H7 (cell line): ENCODE data around the gene JAZF1. TPM values are rescaled to one million over a fixed set of nuclear protein-coding genes. Genes with fewer than 3 reads are reported as not detected.

Source experiments
- DNase-seq: peaks from one replicate; pipeline ENCODE4 v3.0.0; 2012
- H3K27me3 ChIP-seq: 2 replicates; pipeline ENCODE4 v1.6.0; 2011; ENCODE audit warnings: mild to moderate bottlenecking, low read length; ENCODE audit not compliant: control insufficient read depth, insufficient read depth
- H3K36me3 ChIP-seq: replicated peaks from 2 replicates; pipeline ENCODE4 v1.5.1; 2011; ENCODE audit warnings: low read length; ENCODE audit not compliant: control insufficient read depth, insufficient read depth
- H3K4me3 ChIP-seq: 2 replicates; pipeline ENCODE4 v1.5.1; 2011; ENCODE audit warnings: low read depth, mild to moderate bottlenecking, control low read depth, low read length, moderate library complexity; ENCODE audit not compliant: insufficient read depth
- total RNA-seq: library from RNA; depleted of rRNA; stranded (reverse); fragments of >200 nt; shearing (Covaris generic); gene quantifications from 2 replicates; pipeline ENCODE4 v1.2.3, GENCODE V29; 2014

The JAZF1 gene
- total RNA-seq, 1 experiment from 2014 or later = 11.3 TPM

GRCh38 chr7:27885652-27886051, 294.9 kb downstream of the JAZF1 start:
- Histone ChIP-seq H3K36me3 (no peaks in the 10 kb centered on the region), H3K4me3 (no peak overlapping the region), H3K27me3 (no peaks in the 10 kb centered on the region)
- no peak for DNase-seq

GRCh38 chr7:27883696-27884095, 296.9 kb downstream of the JAZF1 start:
- no peak for DNase-seq
- no peaks in the 10 kb centered on the region for H3K36me3 ChIP-seq
- H3K4me3 ChIP-seq = no peak overlapping the region
- H3K27me3 ChIP-seq = no peaks in the 10 kb centered on the region

- Histone ChIP-seq H3K4me3 (no peak overlapping the region), H3K36me3 (no peaks in the 10 kb centered on the region), H3K27me3 (no peaks in the 10 kb centered on the region)
- no peak for DNase-seq
These were observed 303.8 kb downstream of the JAZF1 start for GRCh38 chr7:27876756-27877155.

- Histone ChIP-seq H3K27me3 (no peaks in the 10 kb centered on the region), H3K4me3 (no peak overlapping the region), H3K36me3 (no peaks in the 10 kb centered on the region)
- no peak for DNase-seq
These were observed 304.8 kb downstream of the JAZF1 start for GRCh38 chr7:27875832-27876231.

DNA sequence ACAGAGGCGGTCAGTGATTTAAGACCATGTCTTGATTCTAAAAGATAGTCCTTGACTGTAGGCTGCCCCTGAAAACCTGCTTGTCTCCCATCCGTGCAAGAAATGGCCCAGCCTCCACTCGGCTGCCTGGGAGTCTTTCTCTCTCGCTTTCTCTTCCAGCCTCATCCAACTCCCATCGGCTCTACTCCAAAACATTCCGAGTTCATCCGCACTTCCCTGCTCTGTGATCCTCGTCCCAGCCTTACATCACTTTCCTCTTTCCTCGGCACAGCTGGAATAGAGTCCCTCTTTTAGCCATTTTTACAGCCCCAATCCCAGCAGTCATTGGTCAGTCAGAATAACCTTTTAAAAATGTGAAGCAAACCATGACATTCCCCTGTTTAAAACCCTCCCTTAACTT, 305.5 kb downstream of the JAZF1 start:
- no peaks in the 10 kb centered on the region for H3K27me3 ChIP-seq
- no peak for DNase-seq
- H3K36me3 ChIP-seq = no peaks in the 10 kb centered on the region
- H3K4me3 ChIP-seq = no peak overlapping the region

DNA sequence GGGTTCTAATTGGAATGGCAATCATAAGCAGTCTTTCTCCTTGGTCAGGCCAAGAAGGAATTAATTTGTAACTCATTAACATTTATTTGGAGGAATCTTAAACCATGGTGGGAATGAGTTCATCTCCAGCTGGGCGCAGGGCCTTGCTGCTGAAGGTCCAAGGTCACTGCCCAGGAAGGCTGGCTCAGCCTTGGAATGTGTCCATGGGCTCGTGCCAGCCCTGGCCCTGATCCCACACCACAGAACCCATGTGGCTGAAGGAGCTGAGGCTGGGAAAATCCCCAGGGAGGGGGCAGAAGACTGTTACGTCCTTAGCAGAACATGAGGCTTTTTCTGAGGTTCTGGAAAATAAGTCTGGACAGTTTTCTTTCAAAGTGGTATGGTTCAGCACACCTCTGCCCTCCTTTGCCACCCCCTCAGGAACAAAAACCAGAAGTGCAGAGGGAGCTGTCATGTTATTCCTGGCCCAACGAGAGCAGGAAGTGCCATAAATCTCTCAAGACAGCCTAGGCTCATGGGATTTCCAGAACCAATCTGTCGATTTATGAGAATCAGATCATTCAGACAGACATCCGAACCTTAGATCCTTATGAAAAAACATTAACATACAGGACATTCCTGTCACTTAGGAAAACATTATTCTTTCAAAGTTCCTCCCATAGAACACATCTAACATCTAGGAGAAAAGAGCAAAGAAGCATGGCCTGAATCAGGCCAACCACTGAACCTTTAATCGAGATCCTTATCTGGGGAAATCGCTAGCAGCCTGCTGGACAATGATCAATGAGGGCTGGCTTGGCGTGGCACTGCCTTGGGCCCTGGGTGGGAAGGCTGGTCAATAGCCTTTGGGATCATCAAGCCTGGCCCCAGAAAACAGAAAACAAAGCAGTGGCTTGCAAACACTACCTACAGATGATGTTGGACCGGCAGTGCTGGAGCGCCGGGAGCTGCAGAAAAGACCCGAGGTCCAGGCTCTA, 306.3 kb downstream of the JAZF1 start:
- no peak for DNase-seq

DNA sequence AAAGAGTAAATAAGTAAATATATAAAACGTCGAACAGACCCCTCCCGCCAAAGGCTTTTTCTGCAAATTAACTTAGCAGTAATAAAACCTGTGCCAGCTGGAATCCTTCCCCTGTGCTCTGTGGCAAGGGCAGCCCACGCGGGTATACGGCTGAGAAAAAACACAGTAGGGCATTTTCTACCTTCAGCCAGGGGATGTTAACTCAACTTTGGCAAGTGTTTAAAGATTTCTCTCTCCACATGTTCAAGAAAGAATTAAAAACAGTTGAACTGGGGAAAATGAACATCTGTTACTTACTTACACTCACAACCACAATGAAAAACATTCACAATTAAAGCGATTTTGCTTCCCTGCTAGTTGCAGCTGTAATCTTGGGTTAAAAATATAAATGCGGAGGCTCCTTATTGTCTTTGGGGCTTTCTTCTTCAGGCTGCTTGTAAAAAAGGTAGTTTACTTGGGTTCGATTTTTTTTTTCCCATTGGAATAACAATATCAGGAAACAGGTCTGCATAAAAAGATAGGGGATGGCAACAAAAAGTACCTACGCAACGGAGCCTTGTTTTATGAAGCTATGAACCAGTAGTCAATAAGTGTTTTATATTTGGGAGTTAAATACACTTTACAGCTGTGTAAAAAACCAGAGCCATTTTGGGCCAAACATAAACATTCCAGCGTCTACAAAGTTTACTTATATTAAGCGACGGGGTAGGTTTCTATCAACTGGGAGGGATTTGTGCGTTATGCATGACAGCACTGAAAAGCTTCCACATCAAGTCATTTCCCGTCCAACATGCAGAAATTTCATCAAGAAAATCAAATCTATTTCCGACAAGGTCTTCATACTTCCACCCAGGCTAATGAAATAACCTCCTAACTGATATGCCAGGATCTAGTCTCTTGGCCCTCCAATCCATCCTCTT, 308.0 kb downstream of the JAZF1 start:
- Histone ChIP-seq H3K27me3 (no peaks in the 10 kb centered on the region), H3K36me3 (no peaks in the 10 kb centered on the region), H3K4me3 (no peak overlapping the region)
- no peak for DNase-seq

More for the DNA sequence above, 306.3 kb downstream of the JAZF1 start:
- Histone ChIP-seq H3K36me3 (no peaks in the 10 kb centered on the region), H3K27me3 (no peaks in the 10 kb centered on the region), H3K4me3 (no peak overlapping the region)

DNA sequence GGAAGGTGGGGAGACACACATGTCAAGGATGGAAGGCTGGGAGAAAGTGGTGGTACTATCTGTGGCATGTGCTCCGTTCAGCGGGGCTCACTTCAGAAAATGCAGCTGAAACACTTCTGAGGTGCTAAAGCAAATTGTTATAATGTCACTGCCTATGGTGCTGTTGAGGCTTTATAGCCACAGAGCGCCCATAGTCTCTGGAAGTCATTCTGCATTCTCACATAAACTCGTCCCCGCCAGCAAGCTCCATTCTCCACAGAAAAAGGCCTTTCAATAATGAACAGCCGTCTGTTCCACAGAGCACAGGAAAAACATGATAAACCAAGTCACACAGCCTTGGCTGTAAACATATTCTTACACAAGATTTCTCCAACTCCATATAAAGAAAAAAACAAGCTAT, 308.7 kb downstream of the JAZF1 start:
- no peak overlapping the region for H3K4me3 ChIP-seq
- no peak for DNase-seq
- H3K27me3 ChIP-seq = no peaks in the 10 kb centered on the region
- no peaks in the 10 kb centered on the region for H3K36me3 ChIP-seq

GRCh38 chr7:27871086-27871485, 309.5 kb downstream of the JAZF1 start:
- Histone ChIP-seq H3K4me3 (no peak overlapping the region), H3K27me3 (no peaks in the 10 kb centered on the region), H3K36me3 (no peaks in the 10 kb centered on the region)
- no peak for DNase-seq

DNA sequence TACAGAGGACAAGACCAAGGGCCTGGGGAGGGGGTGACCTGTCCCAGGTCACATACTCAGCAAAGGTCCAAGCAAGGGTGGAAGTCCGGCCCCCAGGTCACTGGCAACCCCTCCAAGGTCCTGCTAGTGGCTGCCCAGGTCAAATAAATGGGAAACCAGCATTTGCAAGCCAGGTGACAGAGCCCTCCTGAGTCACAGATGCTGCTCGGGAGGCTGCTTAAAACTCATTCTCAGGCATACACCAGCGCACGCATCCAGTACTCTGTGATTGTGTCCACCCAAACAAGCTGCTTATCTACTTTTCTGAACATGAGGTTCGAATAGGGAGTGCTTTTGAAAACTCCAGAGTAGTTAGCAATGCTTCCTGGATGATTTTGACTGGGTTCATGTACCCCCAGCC, 310.0 kb downstream of the JAZF1 start:
- H3K36me3 ChIP-seq = no peaks in the 10 kb centered on the region
- no peak overlapping the region for H3K4me3 ChIP-seq
- DNase-seq = no peak
- H3K27me3 ChIP-seq = no peaks in the 10 kb centered on the region

GRCh38 chr7:27869056-27869455, 311.5 kb downstream of the JAZF1 start:
- no peak overlapping the region for H3K4me3 ChIP-seq
- H3K36me3 ChIP-seq = no peaks in the 10 kb centered on the region
- H3K27me3 ChIP-seq = no peaks in the 10 kb centered on the region
- no peak for DNase-seq

GRCh38 chr7:27868131-27868550, 312.5 kb downstream of the JAZF1 start:
- DNase-seq = no peak

GRCh38 chr7:27866828-27867672, 313.5 kb downstream of the JAZF1 start:
- DNase-seq = no peak
- H3K4me3 ChIP-seq = no peak overlapping the region
- H3K27me3 ChIP-seq = no peaks in the 10 kb centered on the region
- H3K36me3 ChIP-seq = no peaks in the 10 kb centered on the region

More at GRCh38 chr7:27868131-27868550, 312.5 kb downstream of the JAZF1 start:
- Histone ChIP-seq H3K27me3 (no peaks in the 10 kb centered on the region), H3K36me3 (no peaks in the 10 kb centered on the region), H3K4me3 (no peak overlapping the region)

DNA sequence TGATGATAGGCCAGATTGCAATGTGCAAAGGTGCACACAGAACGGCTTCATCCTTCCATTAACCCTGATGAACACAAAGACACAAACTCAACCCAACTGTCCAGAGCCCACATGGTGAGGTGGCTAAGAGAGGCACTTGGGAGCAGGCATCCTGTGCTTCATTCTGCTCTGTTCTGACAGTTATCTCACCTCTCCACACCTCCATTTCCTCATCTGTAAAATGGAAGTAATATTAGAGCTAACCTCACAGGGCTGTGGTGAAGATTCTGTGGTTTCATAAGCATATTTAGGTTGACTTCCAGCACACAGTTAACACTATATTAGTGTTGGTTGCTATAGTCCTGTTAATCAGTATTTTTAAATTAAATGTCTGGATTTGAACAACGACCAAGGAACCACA, 314.3 kb downstream of the JAZF1 start:
- H3K4me3 ChIP-seq = no peak overlapping the region
- DNase-seq = no peak
- no peaks in the 10 kb centered on the region for H3K36me3 ChIP-seq
- no peaks in the 10 kb centered on the region for H3K27me3 ChIP-seq
